Neural progenitor cell (in vitro differentiated cells): ENCODE data around the gene SLC35B1.

Experiments
- EZH2phosphoT487 ChIP-seq: fragments of 200-600 bp; sonication (generic); IDR thresholded peaks from 2 replicates; pipeline ENCODE4 v1.6.1; 2017; ENCODE audit warnings: antibody characterized with exemption
- TF ChIP-seq, protein P1 (sequence below): fragments of 200-600 bp; sonication (generic); IDR thresholded peaks from 2 replicates; pipeline ENCODE4 v1.5.1; 2017; ENCODE audit warnings: antibody characterized with exemption, mild to moderate bottlenecking

DNA sequence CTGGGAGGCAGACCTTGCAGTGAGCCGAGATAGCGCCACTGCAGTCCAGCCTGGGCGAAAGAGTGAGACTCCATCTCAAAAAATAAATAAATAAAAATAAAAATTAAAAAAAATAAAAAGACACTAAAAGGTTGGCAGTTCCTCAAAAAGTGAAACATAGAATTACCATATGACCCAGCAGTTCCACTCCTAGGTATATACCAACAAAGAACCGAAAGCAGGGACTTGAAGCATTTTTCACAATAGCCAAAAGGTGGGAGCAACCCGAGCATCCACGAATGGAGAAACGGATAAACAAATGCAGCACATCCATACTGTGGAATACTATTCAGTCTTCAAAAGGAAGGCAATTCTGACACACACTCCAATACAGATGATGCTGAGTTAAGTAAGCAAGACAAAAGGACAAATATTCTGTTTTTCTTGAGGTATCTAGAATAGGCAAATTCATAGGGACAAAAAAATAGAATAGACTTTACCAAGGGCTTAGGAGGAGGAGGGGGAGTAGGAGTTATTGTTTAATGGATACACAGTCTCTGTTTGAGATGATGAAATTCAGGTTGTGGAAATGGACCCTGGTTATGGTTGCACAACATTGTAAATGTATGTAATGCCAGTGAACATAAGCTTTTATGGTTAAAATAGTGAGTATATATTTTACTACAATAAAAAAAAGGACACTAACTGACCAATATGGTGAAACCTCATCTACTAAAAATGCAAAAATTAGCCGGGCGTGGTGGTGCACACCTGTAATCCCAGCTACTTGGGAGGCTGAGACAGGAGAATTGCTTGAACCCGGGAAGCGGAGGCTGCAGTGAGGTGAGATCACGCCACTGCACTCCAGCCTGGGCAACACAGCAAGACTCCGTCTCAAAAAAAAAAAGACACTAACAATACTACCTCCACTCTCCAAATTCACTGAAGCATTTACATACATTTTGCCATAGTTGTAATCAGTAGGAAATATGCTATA, 27.0 kb upstream of the SLC35B1 start:
- TF ChIP-seq, protein P1, sequence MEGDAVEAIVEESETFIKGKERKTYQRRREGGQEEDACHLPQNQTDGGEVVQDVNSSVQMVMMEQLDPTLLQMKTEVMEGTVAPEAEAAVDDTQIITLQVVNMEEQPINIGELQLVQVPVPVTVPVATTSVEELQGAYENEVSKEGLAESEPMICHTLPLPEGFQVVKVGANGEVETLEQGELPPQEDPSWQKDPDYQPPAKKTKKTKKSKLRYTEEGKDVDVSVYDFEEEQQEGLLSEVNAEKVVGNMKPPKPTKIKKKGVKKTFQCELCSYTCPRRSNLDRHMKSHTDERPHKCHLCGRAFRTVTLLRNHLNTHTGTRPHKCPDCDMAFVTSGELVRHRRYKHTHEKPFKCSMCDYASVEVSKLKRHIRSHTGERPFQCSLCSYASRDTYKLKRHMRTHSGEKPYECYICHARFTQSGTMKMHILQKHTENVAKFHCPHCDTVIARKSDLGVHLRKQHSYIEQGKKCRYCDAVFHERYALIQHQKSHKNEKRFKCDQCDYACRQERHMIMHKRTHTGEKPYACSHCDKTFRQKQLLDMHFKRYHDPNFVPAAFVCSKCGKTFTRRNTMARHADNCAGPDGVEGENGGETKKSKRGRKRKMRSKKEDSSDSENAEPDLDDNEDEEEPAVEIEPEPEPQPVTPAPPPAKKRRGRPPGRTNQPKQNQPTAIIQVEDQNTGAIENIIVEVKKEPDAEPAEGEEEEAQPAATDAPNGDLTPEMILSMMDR: no peak
- no peak for TF ChIP-seq EZH2phosphoT487
